Head of caudate nucleus (tissue), 42 donors: ENCODE data around the gene RASL11B.
A peak's percentile ranks its signal among the peaks of the same experiment; 100 is the strongest.

Experiments used
- DNase-seq, 42 donors: peaks; one replicate each; pipeline versions ENCODE4 v3.0.0 to v3.0.0-alpha.2; 2020 to 2021; ENCODE audit warnings: mixed read lengths in 7 of 42
- intact Hi-C: fragments of 100-400 bp; cut with DNase I; formaldehyde crosslinking; loops from one replicate; pipeline ENCODE4 v1.15.0; 2022

RASL11B gene

DNA sequence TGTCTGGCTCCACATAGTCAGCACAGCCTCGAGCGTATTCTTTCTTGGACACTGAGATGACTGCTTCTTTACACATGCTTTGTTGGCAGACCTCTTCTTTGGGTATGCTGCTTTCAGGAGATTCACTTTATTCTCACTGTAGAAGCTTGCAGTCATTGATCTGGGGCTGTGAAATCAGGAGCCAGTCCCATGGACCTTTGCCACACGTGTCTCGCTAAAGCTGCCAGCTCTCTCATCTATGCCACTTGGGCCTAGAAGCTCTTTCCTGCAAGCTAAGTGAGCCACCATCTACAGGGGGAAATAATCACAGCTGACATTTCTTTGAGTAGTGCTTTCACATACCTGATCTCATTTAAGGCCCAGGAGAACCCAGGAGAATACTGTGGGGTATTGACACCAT is 5.0 kb downstream of the RASL11B start:
- intact Hi-C loops, result loop anchor here (5.0 to 10.0 kb wide), 2 partner anchors 152 to 205 kb away; no protein-coding TSS in a partner anchor
- no peak for DNase-seq

GRCh38 chr4:52868133-52868532 is 6.0 kb downstream of the RASL11B start:
- intact Hi-C loops, result loop anchor here (5.0 to 10.0 kb wide), 2 partner anchors 153 to 206 kb away; no protein-coding TSS in a partner anchor
- DNase-seq, result peak in 31 of 42 donors; percentile 19 to 76 (median 47)

- peak; percentile 57 to 89 (median 76) for DNase-seq
- intact Hi-C loops, result loop anchor here (5.0 to 10.0 kb wide), 2 partner anchors 154 to 207 kb away; no protein-coding TSS in a partner anchor
These were observed 7.1 kb downstream of the RASL11B start for GRCh38 chr4:52869196-52869595.

DNA sequence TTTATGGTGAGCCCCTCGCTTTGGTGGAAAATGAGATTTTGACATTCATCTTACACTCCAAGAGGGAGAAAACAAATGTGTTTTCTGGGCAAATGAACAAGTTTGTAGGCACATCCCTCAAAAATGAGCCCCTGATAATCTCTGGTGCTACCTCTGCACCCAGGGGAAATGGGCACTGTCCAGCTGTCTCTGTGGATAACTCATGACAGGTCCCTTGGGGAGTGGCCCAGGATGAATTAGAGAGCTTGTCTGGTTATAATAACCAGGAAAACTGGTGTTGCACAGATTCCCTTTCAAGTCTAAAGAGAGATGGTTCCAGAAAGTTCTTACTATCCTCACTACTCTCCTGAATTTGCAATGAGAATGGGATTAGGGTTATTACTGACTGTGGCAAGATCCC is 7.5 kb downstream of the RASL11B start:
- intact Hi-C loops, result loop anchor here (5.0 to 10.0 kb wide), 2 partner anchors 155 to 207 kb away; no protein-coding TSS in a partner anchor
- DNase-seq, result no peak

DNA sequence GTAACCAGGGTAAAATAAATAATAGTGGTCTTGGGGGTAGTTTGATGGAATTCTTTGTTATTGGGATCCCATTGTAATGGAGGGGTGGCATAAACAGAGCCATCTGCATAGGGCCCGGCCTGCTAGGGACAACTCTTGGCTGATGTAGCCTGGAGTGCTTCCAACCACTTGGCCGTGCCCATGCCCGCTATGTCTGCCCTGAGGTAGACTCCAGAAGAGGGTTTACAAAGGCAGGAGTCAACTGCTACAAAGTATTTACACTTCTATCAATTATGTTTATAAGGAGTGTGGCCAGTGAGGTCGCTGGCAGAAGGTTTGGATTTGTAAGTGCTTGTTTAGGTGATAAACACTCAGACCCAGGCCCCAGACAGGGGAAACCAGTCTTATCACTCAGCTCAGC is 8.1 kb downstream of the RASL11B start:
- DNase-seq, result peak in 6 of 42 donors; percentile 23 to 48 (median 30)
- intact Hi-C loops, result no loop called here

DNA sequence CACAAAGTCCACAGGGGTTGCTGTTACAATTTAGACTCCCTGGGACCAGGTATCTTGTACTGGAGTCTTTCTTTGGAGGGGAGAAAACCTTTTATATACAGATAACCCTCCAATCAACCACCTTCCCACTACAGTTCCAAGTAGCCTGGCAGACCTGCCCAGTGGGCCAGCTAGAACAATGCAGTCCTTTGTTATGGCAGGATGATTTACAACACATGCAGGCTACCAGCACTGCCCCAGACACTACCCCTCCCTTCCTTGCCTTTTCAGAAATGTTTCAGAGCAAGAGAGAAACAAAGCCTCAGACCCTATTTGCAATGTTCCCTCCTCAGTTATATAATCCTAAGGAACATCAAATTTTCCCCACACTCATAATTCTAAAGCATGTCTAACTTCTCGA is 11.1 kb downstream of the RASL11B start:
- intact Hi-C loops, result no loop called here
- DNase-seq, result peak in 5 of 42 donors; percentile 27 to 63 (median 32)

GRCh38 chr4:52873861-52874343 is 11.8 kb downstream of the RASL11B start:
- intact Hi-C loops, result no loop called here
- no peak for DNase-seq

DNA sequence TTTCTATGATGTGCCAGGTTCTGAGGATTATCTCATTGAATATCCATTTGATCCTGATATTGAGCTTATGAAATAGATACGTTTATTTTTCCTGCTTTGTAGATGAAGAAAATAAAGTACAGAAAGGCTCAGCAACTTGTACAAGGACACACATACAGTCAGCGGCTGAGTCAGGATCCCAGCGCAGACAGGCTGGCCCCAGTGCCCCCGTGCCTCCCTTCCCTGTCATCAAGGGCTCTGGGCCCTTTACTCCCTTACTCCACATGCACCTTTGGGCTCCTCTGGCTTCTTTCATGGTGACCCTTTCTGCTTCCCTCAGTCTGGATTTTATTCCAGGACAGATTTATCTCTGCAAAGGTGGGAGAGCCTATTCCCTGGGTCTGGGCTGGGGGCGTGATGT is 12.8 kb downstream of the RASL11B start:
- intact Hi-C loops, result no loop called here
- DNase-seq, result no peak

DNA sequence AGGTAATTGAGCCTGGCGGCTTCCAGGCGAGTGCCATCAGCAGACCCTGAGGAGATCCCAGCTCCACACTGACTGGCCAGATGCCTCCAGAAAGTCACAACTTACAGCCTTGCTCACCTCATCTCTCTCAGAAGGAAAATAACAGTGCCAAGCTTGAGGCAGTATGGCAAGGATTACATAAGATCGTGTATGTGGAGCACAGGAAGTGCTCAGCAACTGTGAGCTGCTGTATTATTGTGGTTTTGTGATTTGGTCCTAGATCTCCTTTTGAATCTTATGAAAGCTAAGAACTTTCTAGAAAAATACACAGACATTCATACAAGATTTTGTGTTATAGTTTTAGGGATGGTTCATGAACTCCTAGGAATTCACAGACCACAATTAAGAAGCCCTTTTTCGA is 14.0 kb downstream of the RASL11B start:
- intact Hi-C loops, result no loop called here
- DNase-seq, result no peak

GRCh38 chr4:52877036-52877435 is 14.9 kb downstream of the RASL11B start:
- intact Hi-C loops, result no loop called here
- peak in 1 of 42 donors; percentile 32 for DNase-seq

DNA sequence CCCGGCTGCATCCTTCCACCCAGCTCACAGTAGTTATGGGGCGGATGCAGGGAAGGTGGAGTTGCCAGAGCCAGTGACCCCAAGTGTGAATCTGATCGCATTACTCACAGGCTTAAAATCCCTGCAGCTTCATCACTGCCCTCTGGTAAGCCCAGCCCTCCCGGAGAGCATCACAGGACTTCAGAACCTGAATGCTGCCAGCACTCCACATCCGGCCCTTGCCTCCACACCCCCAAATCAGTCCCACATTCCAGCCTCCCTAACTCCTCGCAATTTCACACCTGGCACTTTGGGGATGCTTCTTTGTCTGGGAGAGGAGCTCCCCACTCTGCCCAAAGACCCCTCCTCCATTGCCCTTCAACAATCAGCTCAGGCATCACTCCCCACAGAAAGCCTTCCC is 15.6 kb downstream of the RASL11B start:
- intact Hi-C loops, result no loop called here
- DNase-seq, result no peak

DNA sequence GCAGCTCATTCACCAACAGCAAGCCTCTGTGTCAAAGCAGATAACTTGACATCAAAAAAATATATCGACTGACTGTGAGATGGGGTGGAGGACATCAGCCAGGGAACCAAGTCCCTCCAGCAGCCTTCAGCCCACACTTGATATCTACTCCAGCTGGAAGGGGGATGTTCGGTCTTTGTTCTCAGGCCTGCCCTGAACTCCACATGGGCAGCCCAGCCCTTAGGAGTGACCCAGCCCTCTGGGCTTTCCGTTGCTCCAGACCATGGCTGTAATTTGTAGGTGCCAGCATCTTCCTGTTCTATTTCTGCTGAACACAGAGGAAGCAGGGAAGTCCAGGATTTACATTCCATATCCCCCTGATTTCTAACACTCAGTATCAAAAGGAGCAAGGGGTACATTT is 17.4 kb downstream of the RASL11B start:
- intact Hi-C loops, result no loop called here

GRCh38 chr4:52880994-52881393 is 18.9 kb downstream of the RASL11B start:
- intact Hi-C loops, result no loop called here
- DNase-seq, result no peak

More for the DNA sequence above, 17.4 kb downstream of the RASL11B start:
- no peak for DNase-seq

- intact Hi-C loops, result no loop called here
- no peak for DNase-seq
These were observed 21.1 kb downstream of the RASL11B start for GRCh38 chr4:52883183-52883621.

DNA sequence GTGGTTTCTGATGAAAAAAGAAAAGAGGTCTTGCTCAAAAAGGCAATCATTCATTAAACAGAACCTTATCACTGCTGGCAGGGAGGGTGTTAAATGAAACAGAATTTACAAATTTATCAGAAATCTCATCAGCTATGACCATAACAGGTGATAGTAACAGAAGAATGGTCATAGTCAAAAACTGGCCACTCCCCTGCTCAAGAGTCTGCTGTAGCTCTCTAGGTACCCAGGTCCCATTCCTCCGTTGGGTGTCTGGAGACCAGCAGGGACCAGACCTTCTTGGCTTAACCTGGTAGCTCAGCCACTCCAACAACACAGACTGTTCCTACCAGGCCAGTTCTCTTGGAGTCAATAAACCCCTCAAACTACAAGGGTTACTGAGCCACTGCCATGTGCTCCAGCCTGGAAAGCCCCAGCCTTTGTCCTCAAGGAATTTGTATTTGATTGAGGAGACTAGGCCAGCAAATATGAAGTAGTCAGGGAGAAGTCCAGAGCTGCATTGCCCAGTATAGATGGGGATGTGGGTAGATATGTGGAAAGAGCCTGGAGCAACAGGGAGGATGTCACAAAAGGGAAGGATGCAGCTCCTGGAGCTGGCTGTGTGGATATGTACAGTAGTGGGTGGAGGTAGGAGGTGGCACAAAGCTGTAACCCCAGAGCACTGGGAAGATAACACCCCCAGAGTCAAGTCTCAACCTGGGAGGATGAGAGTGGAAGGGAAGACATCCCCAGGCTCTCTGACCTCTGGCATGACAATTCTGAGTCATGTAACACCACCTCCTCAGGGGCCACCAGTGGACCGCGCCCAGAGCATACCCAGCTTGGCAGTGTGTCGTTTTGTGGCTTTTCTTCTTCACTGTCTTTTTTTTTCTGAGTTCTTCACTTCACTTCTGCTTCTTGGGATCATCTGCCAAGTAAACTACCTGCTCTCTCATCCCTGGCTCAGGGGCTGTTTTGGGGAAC is 21.9 kb downstream of the RASL11B start:
- intact Hi-C loops, result no loop called here

GRCh38 chr4:52884994-52885393 is 22.9 kb downstream of the RASL11B start:
- intact Hi-C loops, result no loop called here
- DNase-seq, result no peak

More for the DNA sequence above, 21.9 kb downstream of the RASL11B start:
- peak in 7 of 42 donors; percentile 16 to 51 (median 30) for DNase-seq

- DNase-seq, result no peak
- intact Hi-C loops, result no loop called here
These were observed 27.2 kb downstream of the RASL11B start for GRCh38 chr4:52889354-52889753.

DNA sequence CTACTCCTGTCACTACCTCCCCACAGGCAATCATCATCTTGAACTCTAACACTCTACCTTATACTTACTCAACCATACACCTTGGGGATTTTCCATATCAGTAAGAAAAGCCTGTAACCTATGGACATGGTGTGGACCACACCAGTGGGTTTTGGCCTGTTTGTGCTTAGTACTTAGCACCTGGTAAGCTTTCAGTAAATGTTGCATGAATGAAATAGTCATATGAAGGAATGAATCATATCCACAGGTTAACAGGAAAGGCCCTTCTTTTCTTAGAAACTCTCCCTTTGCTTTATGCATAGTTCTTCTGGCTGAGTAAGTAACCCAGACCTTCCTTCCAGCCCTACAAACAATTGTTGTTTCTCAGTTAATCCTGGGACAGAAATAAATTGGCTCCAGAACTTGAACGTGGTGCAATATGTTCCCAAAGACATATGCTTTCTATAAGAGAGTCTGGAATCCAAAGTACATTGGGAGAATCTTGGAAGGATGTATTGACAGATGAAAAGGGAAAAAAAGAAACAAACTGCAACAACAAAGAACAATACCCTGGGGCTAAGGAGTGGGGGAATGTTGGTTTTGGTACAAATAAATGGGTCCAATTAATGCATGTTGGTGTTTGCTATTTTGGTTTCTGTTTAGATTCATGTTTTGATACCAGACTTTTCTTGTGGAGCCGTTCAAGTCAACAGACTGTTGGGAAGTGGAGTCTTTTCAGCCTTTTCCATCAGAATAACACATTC is 27.8 kb downstream of the RASL11B start:
- no peak for DNase-seq
- intact Hi-C loops, result no loop called here

- no peak for DNase-seq
- intact Hi-C loops, result no loop called here
These were observed 28.3 kb downstream of the RASL11B start for GRCh38 chr4:52890521-52890791.

DNA sequence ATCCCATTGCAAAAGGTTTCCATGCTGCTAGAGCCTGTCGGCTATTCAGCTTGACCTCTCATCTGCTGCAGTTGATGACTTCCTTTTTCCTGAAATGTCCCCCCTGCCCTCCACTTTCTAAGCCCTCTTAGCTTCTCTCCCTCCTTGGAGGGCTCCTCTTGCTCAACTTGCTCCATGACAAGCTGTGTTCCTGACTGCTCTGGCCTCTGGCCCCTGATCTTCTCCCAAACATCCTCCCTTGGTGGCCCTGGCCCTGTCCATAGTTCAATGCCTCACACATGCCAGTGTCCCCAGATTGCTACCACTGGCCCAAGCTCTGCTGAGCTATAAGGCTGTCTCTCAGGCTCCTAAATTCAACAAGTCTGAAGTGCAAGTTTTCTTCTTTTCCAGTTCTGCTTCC is 29.6 kb downstream of the RASL11B start:
- intact Hi-C loops, result no loop called here
- no peak for DNase-seq
